Body of pancreas (tissue), 4 donors: Measurements from ENCODE around the gene CAPN5.

Experiments used
- POLR2A ChIP-seq, 3 donors: fragments of 450-650 bp; IDR thresholded peaks; one replicate each; pipeline ENCODE4 v1.6.1; 2016; ENCODE audit warnings: antibody characterized with exemption in 3 of 3, mild to moderate bottlenecking in 2 of 3
- TF ChIP-seq, protein P1 (sequence below), 7 experiments: fragments of 450-650 bp in 4 of 7; fragments of 200-600 bp in 3 of 7; sonication (generic) in 3 of 7; IDR thresholded peaks; one replicate each; pipeline ENCODE4 v1.5.1; 2016 to 2019; ENCODE audit warnings: antibody characterized with exemption in 7 of 7

DNA sequence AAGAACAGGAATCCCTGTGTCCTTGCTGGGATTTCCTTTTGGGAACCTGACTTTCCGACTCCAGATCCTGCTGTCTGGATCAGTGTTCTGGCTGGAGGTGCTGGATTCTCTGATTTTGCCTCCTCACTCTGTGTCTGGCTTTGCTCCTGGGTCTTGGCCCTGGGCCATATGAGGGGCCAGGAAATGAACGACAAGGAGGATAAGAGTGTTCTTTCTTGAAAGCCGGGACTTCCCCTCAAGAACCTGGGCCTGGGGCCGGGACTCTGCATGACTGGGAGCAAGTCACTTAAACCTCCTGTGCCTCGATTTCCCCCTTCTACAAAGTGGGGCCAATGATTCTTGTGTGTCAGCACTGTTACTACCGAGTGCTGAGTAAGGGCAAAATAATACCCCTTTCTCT, 58.4 kb downstream of the CAPN5 start:
- TF ChIP-seq, protein P1, sequence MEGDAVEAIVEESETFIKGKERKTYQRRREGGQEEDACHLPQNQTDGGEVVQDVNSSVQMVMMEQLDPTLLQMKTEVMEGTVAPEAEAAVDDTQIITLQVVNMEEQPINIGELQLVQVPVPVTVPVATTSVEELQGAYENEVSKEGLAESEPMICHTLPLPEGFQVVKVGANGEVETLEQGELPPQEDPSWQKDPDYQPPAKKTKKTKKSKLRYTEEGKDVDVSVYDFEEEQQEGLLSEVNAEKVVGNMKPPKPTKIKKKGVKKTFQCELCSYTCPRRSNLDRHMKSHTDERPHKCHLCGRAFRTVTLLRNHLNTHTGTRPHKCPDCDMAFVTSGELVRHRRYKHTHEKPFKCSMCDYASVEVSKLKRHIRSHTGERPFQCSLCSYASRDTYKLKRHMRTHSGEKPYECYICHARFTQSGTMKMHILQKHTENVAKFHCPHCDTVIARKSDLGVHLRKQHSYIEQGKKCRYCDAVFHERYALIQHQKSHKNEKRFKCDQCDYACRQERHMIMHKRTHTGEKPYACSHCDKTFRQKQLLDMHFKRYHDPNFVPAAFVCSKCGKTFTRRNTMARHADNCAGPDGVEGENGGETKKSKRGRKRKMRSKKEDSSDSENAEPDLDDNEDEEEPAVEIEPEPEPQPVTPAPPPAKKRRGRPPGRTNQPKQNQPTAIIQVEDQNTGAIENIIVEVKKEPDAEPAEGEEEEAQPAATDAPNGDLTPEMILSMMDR (IDR thresholded peaks at IDR 0.05), result no peak
- TF ChIP-seq POLR2A (IDR thresholded peaks at IDR 0.05), result no peak
